WTC11 (cell line): Measurements from ENCODE around the gene ASIC5. TPM values are rescaled to one million over a fixed set of nuclear protein-coding genes. Genes with fewer than 3 reads are reported as not detected.

Experiments
- ATAC-seq: fragments of 200-7000 bp; cut with Tn5 transposase; 2 replicates; pipeline ENCODE4 v1.10.0; 2021; ENCODE audit warnings: mild to moderate bottlenecking, moderate library complexity
- CTCF ChIA-PET: fragments of 300-600 bp; sonication (Branson Sonifier 250); formaldehyde crosslinking; loops from one replicate; lab custom pipeline; 2021; ENCODE audit warnings: antibody characterized with exemption; lab: Charles Lee
- POLR2A ChIA-PET: fragments of 350-600 bp; sonication (Branson Sonifier 250); formaldehyde crosslinking; loops from one replicate; lab custom pipeline; 2021; ENCODE audit warnings: antibody characterized with exemption; lab: Charles Lee
- DNase-seq: peaks from one replicate; pipeline ENCODE4 v3.0.0; 2021; ENCODE audit warnings: low spot score
- H3K27ac Mint-ChIP-seq: 2 replicates; pipeline ENCODE4 v1.8.0; 2021; ENCODE audit warnings: mixed read lengths
- H3K27me3 Mint-ChIP-seq: 2 replicates; pipeline ENCODE4 v1.8.0; 2021; ENCODE audit warnings: low read depth, mild to moderate bottlenecking, moderate library complexity, mixed read lengths
- H3K36me3 Mint-ChIP-seq: 2 replicates; pipeline ENCODE4 v1.8.0; 2021; ENCODE audit warnings: mixed read lengths
- H3K4me1 Mint-ChIP-seq: 2 replicates; pipeline ENCODE4 v1.8.0; 2022; ENCODE audit warnings: mixed read lengths
- H3K4me3 Mint-ChIP-seq: 2 replicates; pipeline ENCODE4 v1.8.0; 2021; ENCODE audit warnings: mild to moderate bottlenecking, moderate library complexity, mixed read lengths
- H3K9me3 Mint-ChIP-seq: 2 replicates; pipeline ENCODE4 v1.8.0; 2021; ENCODE audit warnings: mixed read lengths
- ESRRA ChIP-seq: sonication (generic); formaldehyde crosslinking; IDR thresholded peaks from 2 replicates; pipeline ENCODE4 v1.8.1; 2022; ENCODE audit warnings: mild to moderate bottlenecking, missing genetic modification reagents, borderline replicate concordance
- FOXJ3 ChIP-seq: sonication (generic); formaldehyde crosslinking; IDR thresholded peaks from 2 replicates; pipeline ENCODE4 v1.9.0; 2021; ENCODE audit warnings: missing genetic modification reagents, mild to moderate bottlenecking, borderline replicate concordance
- GABPB1 ChIP-seq: sonication (generic); formaldehyde crosslinking; IDR thresholded peaks from 2 replicates; pipeline ENCODE4 v1.8.1; 2023; ENCODE audit warnings: mild to moderate bottlenecking, missing genetic modification reagents
- GTF2I ChIP-seq: fragments of 250-450 bp; sonication (Bioruptor Pico); conservative IDR thresholded peaks from 2 replicates; pipeline ENCODE4 v1.4.0; 2021; ENCODE audit warnings: mild to moderate bottlenecking
- HMGA2 ChIP-seq: fragments of 250-450 bp; sonication (Bioruptor Pico); IDR thresholded peaks from 2 replicates; pipeline ENCODE4 v1.4.0; 2021; ENCODE audit warnings: mild to moderate bottlenecking, moderate library complexity
- KAT7 ChIP-seq: sonication (generic); formaldehyde crosslinking; IDR thresholded peaks from 2 replicates; pipeline ENCODE4 v1.8.1; 2023; ENCODE audit warnings: missing genetic modification reagents, mild to moderate bottlenecking, borderline replicate concordance
- NFATC4 ChIP-seq: fragments of 250-450 bp; sonication (Bioruptor Pico); IDR thresholded peaks from 2 replicates; pipeline ENCODE4 v1.9.0; 2021; ENCODE audit warnings: mild to moderate bottlenecking
- NR3C1 ChIP-seq: sonication (generic); formaldehyde crosslinking; conservative IDR thresholded peaks from 2 replicates; pipeline ENCODE4 v1.8.1; 2023; ENCODE audit warnings: low read depth, mild to moderate bottlenecking, missing genetic modification reagents
- OVOL2 ChIP-seq: fragments of 250-450 bp; sonication (Bioruptor Pico); IDR thresholded peaks from 2 replicates; pipeline ENCODE4 v1.9.0; 2021; ENCODE audit warnings: mild to moderate bottlenecking, borderline replicate concordance
- SMAD3 ChIP-seq: sonication (generic); formaldehyde crosslinking; IDR thresholded peaks from 2 replicates; pipeline ENCODE4 v1.8.0; 2022; ENCODE audit warnings: missing genetic modification reagents, mild to moderate bottlenecking, borderline replicate concordance
- TP53 ChIP-seq: sonication (generic); formaldehyde crosslinking; IDR thresholded peaks from 2 replicates; pipeline ENCODE4 v1.8.1; 2023; ENCODE audit warnings: mild to moderate bottlenecking, missing genetic modification reagents
- ZBTB21 ChIP-seq: sonication (generic); formaldehyde crosslinking; IDR thresholded peaks from 2 replicates; pipeline ENCODE4 v1.8.1; 2023; ENCODE audit warnings: mild to moderate bottlenecking, missing genetic modification reagents, borderline replicate concordance
- ZNF317 ChIP-seq: sonication (generic); formaldehyde crosslinking; IDR thresholded peaks from 2 replicates; pipeline ENCODE4 v1.8.1; 2023; ENCODE audit warnings: low read depth, mild to moderate bottlenecking, moderate library complexity, missing genetic modification reagents, borderline replicate concordance
- total RNA-seq: library from RNA; stranded (reverse); gene quantifications from 3 replicates; pipeline ENCODE4 v1.2.3, GENCODE V29; 2021
- TF ChIP-seq, protein P1 (sequence below): sonication (generic); formaldehyde crosslinking; IDR thresholded peaks from 2 replicates; pipeline ENCODE4 v1.8.0; 2022; ENCODE audit warnings: missing genetic modification reagents
- TF ChIP-seq, protein P2 (sequence below): sonication (generic); formaldehyde crosslinking; IDR thresholded peaks from 2 replicates; pipeline ENCODE4 v1.8.0; 2023; ENCODE audit warnings: missing genetic modification reagents, mild to moderate bottlenecking, borderline replicate concordance
- TF ChIP-seq, protein P3 (sequence below): sonication (generic); formaldehyde crosslinking; IDR thresholded peaks from 2 replicates; pipeline ENCODE4 v1.8.1; 2023; ENCODE audit warnings: mild to moderate bottlenecking, missing genetic modification reagents
- TF ChIP-seq, protein P4 (sequence below): fragments of 250-450 bp; sonication (Bioruptor Pico); conservative IDR thresholded peaks from 2 replicates; pipeline ENCODE4 v1.9.0; 2021; ENCODE audit warnings: mild to moderate bottlenecking
- TF ChIP-seq, protein P5 (sequence below): fragments of 250-450 bp; sonication (Bioruptor Pico); IDR thresholded peaks from 2 replicates; pipeline ENCODE4 v1.8.0; 2021; ENCODE audit warnings: mild to moderate bottlenecking

ASIC5 gene
- total RNA-seq, 1 experiment from 2014 or later: not detected

DNA sequence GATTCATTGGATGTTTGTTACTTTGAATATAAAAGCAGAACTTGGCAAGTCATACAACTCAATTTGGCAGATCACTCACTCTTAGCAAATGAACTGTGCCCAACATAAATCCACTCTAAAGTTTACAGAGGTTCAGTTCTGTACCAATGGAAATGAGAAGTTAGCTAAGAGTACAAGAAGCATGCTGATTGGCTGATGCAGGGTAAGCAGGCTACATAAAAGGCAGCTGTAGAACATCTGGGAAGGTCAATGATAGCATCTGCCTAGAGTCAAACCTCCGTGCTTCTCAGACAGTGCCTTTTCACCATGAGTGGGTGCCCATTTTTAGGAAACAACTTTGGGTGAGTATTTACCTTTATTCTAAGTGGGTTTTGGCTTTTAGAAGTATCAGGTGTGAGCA, 37.4 kb upstream of the ASIC5 start, which contains the start of gene TDO2:
TDO2 (plus strand) TSS at position 244 of the 400 bp plus-strand sequence; CDS start at position 307, 63 bp downstream.
- Mint-ChIP-seq H3K4me3 (no peak within 1 kb of the TSS), H3K27ac (no peak within 1 kb of the TSS), H3K9me3 (peaks cover 5% of the 10 kb centered on the region), H3K36me3 (peaks cover 5% of the 10 kb centered on the region), H3K27me3 (no peaks in the 10 kb centered on the region), H3K4me1 (peaks cover 45% of the 10 kb centered on the region)
- no peak for ATAC-seq
- TF ChIP-seq, protein P1, sequence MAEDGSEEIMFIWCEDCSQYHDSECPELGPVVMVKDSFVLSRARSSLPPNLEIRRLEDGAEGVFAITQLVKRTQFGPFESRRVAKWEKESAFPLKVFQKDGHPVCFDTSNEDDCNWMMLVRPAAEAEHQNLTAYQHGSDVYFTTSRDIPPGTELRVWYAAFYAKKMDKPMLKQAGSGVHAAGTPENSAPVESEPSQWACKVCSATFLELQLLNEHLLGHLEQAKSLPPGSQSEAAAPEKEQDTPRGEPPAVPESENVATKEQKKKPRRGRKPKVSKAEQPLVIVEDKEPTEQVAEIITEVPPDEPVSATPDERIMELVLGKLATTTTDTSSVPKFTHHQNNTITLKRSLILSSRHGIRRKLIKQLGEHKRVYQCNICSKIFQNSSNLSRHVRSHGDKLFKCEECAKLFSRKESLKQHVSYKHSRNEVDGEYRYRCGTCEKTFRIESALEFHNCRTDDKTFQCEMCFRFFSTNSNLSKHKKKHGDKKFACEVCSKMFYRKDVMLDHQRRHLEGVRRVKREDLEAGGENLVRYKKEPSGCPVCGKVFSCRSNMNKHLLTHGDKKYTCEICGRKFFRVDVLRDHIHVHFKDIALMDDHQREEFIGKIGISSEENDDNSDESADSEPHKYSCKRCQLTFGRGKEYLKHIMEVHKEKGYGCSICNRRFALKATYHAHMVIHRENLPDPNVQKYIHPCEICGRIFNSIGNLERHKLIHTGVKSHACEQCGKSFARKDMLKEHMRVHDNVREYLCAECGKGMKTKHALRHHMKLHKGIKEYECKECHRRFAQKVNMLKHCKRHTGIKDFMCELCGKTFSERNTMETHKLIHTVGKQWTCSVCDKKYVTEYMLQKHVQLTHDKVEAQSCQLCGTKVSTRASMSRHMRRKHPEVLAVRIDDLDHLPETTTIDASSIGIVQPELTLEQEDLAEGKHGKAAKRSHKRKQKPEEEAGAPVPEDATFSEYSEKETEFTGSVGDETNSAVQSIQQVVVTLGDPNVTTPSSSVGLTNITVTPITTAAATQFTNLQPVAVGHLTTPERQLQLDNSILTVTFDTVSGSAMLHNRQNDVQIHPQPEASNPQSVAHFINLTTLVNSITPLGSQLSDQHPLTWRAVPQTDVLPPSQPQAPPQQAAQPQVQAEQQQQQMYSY: no peak
- no peak for TF ChIP-seq KAT7 (CRISPR knock-in tag)
- no peak for TF ChIP-seq FOXJ3 (CRISPR knock-in tag)
- TF ChIP-seq GTF2I: no peak
- TF ChIP-seq NR3C1 (CRISPR knock-in tag): no peak
- TF ChIP-seq, protein P2, sequence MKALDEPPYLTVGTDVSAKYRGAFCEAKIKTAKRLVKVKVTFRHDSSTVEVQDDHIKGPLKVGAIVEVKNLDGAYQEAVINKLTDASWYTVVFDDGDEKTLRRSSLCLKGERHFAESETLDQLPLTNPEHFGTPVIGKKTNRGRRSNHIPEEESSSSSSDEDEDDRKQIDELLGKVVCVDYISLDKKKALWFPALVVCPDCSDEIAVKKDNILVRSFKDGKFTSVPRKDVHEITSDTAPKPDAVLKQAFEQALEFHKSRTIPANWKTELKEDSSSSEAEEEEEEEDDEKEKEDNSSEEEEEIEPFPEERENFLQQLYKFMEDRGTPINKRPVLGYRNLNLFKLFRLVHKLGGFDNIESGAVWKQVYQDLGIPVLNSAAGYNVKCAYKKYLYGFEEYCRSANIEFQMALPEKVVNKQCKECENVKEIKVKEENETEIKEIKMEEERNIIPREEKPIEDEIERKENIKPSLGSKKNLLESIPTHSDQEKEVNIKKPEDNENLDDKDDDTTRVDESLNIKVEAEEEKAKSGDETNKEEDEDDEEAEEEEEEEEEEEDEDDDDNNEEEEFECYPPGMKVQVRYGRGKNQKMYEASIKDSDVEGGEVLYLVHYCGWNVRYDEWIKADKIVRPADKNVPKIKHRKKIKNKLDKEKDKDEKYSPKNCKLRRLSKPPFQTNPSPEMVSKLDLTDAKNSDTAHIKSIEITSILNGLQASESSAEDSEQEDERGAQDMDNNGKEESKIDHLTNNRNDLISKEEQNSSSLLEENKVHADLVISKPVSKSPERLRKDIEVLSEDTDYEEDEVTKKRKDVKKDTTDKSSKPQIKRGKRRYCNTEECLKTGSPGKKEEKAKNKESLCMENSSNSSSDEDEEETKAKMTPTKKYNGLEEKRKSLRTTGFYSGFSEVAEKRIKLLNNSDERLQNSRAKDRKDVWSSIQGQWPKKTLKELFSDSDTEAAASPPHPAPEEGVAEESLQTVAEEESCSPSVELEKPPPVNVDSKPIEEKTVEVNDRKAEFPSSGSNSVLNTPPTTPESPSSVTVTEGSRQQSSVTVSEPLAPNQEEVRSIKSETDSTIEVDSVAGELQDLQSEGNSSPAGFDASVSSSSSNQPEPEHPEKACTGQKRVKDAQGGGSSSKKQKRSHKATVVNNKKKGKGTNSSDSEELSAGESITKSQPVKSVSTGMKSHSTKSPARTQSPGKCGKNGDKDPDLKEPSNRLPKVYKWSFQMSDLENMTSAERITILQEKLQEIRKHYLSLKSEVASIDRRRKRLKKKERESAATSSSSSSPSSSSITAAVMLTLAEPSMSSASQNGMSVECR (CRISPR knock-in tag): no peak
- no peak for TF ChIP-seq ZNF317 (CRISPR knock-in tag)
- no peak for TF ChIP-seq ZBTB21 (CRISPR knock-in tag)
- TF ChIP-seq, protein P3, sequence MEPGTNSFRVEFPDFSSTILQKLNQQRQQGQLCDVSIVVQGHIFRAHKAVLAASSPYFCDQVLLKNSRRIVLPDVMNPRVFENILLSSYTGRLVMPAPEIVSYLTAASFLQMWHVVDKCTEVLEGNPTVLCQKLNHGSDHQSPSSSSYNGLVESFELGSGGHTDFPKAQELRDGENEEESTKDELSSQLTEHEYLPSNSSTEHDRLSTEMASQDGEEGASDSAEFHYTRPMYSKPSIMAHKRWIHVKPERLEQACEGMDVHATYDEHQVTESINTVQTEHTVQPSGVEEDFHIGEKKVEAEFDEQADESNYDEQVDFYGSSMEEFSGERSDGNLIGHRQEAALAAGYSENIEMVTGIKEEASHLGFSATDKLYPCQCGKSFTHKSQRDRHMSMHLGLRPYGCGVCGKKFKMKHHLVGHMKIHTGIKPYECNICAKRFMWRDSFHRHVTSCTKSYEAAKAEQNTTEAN: no peak
- ChIA-PET CTCF (interaction anchor here (1.9 kb wide), 1 partner anchor 50 kb away, joined by 4 read pairs; the partner anchor contains the start of gene CTSO), POLR2A (no interaction called here)
- no peak for DNase-seq

DNA sequence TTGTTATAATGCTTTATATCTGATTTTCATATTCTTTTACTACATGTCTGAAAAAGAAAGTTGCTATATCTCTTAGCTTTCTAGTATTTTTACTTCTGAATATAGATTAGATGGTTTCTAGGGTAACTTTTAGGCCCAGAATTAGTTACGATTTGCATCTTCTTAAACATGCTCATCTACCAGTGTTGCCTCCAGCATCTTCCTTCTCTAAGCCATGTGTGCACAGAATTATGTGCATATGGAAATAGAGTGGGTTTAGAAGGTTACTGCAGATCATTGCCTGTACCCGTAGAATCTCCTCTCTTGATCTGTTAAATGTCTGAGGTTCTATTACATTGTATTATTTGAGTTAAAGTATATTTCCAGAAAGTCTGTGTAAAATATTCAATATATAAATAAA, 34.9 kb upstream of the ASIC5 start:
- H3K4me3 Mint-ChIP-seq: no peak overlapping the region
- DNase-seq (no peak), ATAC-seq (no peak)
- ChIA-PET CTCF (interaction anchor here (1.4 kb wide), 1 partner anchor 52 kb away, joined by 6 read pairs; the partner anchor contains the start of gene CTSO), POLR2A (no interaction called here)
- peaks cover 45% of the 10 kb centered on the region for H3K4me1 Mint-ChIP-seq
- no peaks in the 10 kb centered on the region for H3K27me3 Mint-ChIP-seq
- H3K9me3 Mint-ChIP-seq: peaks cover 13% of the 10 kb centered on the region
- peaks cover 20% of the 10 kb centered on the region for H3K36me3 Mint-ChIP-seq
- H3K27ac Mint-ChIP-seq: peak overlapping the region; percentile 68; the same call in 1 of the 2 replicates
- TF ChIP-seq OVOL2 (CRISPR knock-in tag): no peak
- no peak for TF ChIP-seq ESRRA
- no peak for TF ChIP-seq NFATC4 (CRISPR knock-in tag)
- no peak for TF ChIP-seq SMAD3
- no peak for TF ChIP-seq TP53 (CRISPR knock-in tag)
- no peak for TF ChIP-seq ZNF317 (CRISPR knock-in tag)
- TF ChIP-seq, protein P4, sequence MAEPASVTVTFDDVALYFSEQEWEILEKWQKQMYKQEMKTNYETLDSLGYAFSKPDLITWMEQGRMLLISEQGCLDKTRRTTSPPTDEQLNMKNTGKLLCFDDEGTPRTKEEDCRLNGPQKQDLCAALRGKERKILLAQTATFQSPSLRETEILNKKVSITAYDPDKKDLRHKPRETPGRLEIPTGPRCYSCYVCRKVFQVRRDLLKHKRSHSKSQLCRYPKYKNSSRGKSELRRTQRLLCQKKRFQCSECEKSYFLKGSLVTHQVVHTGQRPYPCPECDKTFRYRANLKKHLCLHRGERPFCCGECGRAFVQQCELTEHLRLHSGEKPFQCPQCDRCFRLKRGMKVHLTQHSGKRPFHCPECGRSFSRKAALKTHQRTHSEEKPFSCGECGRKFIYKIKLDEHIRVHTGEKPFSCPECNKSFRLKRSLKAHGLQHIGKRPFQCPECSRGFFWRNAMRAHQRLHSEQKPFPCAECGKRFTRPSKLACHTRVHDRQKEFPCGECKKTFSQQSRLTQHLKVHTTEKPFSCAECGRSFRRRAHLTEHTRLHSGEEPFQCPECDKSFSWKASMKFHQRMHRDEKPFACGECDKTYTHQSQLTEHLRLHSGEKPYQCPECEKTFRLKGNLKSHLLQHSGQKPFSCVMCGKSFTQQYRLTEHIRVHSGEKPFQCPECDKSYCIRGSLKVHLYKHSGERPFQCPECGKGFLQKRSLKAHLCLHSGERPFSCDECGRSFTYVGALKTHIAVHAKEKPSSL: no peak
- TF ChIP-seq, protein P5, sequence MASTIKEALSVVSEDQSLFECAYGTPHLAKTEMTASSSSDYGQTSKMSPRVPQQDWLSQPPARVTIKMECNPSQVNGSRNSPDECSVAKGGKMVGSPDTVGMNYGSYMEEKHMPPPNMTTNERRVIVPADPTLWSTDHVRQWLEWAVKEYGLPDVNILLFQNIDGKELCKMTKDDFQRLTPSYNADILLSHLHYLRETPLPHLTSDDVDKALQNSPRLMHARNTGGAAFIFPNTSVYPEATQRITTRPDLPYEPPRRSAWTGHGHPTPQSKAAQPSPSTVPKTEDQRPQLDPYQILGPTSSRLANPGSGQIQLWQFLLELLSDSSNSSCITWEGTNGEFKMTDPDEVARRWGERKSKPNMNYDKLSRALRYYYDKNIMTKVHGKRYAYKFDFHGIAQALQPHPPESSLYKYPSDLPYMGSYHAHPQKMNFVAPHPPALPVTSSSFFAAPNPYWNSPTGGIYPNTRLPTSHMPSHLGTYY: no peak
- TF ChIP-seq NR3C1 (CRISPR knock-in tag): no peak
- no peak for TF ChIP-seq GABPB1 (CRISPR knock-in tag)
- no peak for TF ChIP-seq HMGA2
